HepG2 (cell line): Measurements from ENCODE around the gene C22orf39. TPM values are rescaled to one million over a fixed set of nuclear protein-coding genes. Genes with fewer than 3 reads are reported as not detected.

ENCODE experiments used
- CCAR2 ChIP-seq: fragments of 200-400 bp; formaldehyde crosslinking; optimal IDR thresholded peaks from 2 replicates; pipeline ENCODE3; 2018; ENCODE audit warnings: low read depth, mild to moderate bottlenecking, low read length, moderate library complexity
- HNRNPK ChIP-seq: fragments of 200-400 bp; formaldehyde crosslinking; IDR thresholded peaks from 2 replicates; pipeline ENCODE4 v1.6.1; 2018; ENCODE audit warnings: low read length, low read depth, moderate library complexity, mild to moderate bottlenecking; ENCODE audit not compliant: poor library complexity, severe bottlenecking
- KLF11 ChIP-seq: IDR thresholded peaks from 2 replicates; pipeline ENCODE4 v1.6.1; 2016; ENCODE audit warnings: missing compliant biosample characterization
- MLLT10 ChIP-seq: sonication (generic); formaldehyde crosslinking; IDR thresholded peaks from 2 replicates; pipeline ENCODE4 v1.4.0; 2020; ENCODE audit warnings: missing genetic modification reagents
- NFYC ChIP-seq: IDR thresholded peaks from 2 replicates; pipeline ENCODE4 v1.6.1; 2016; ENCODE audit warnings: missing genetic modification reagents, missing compliant biosample characterization
- THYN1 ChIP-seq: sonication (generic); formaldehyde crosslinking; IDR thresholded peaks from 2 replicates; pipeline ENCODE4 v1.8.1; 2023; ENCODE audit warnings: low read depth, mild to moderate bottlenecking, moderate library complexity, missing genetic modification reagents, borderline replicate concordance
- ZNF24 ChIP-seq: fragments of 450-650 bp; IDR thresholded peaks from 2 replicates; pipeline ENCODE4 v1.6.1; 2017; ENCODE audit warnings: antibody characterized with exemption, mild to moderate bottlenecking
- ZNF484 ChIP-seq: sonication (generic); formaldehyde crosslinking; IDR thresholded peaks from 2 replicates; pipeline ENCODE4 v1.5.1; 2020; ENCODE audit warnings: mild to moderate bottlenecking, low read depth, missing genetic modification reagents, borderline replicate concordance
- polyA plus RNA-seq, 8 experiments: library from polyadenylated mRNA; depleted of rRNA in 3 of 8; stranded (reverse) in 7 of 8; unstranded in 1 of 8; fragments of >200 nt; fragmentation: Illumina TruSeq in 4 of 8; extraction: Trizol in 4 of 8; gene quantifications; 2 replicates each; pipeline versions ENCODE4 v1.2.1 to v1.2.3, GENCODE V29; 2011 to 2016; ENCODE audit warnings: low read depth in 4 of 8, missing spikeins in 1 of 8, mixed read lengths in 1 of 8; ENCODE audit not compliant: insufficient read depth in 1 of 8
- total RNA-seq, 5 experiments: library from RNA; depleted of rRNA; stranded (reverse); fragments of >200 nt; fragmentation: Illumina TruSeq; extraction: Trizol; gene quantifications; 2 replicates each; pipeline ENCODE4 v1.2.3, GENCODE V29; 2016; ENCODE audit warnings: low read depth in 1 of 5
- TF ChIP-seq, protein P1 (sequence below): sonication (generic); formaldehyde crosslinking; IDR thresholded peaks from one replicate; pipeline ENCODE4 v1.5.1; 2020; ENCODE audit warnings: mild to moderate bottlenecking, missing genetic modification reagents; ENCODE audit errors: not compliant biosample characterization
- TF ChIP-seq, protein P2 (sequence below): sonication (generic); formaldehyde crosslinking; IDR thresholded peaks from 2 replicates; pipeline ENCODE4 v1.4.0; 2020; ENCODE audit warnings: mild to moderate bottlenecking, missing genetic modification reagents
- TF ChIP-seq, protein P3 (sequence below): sonication (generic); formaldehyde crosslinking; IDR thresholded peaks from 2 replicates; pipeline ENCODE4 v1.9.0; 2022; ENCODE audit warnings: missing genetic modification reagents, mild to moderate bottlenecking, borderline replicate concordance
- TF ChIP-seq, protein P4 (sequence below): sonication (generic); formaldehyde crosslinking; IDR thresholded peaks from 2 replicates; pipeline ENCODE4 v1.4.0; 2020; ENCODE audit warnings: missing genetic modification reagents

Gene C22orf39
- total and polyA plus RNA-seq, 2 of the 13 experiments (the other 11 are each of a cell fraction or from before 2014, with no cell fraction given) = 23.4 to 26.4 TPM

DNA sequence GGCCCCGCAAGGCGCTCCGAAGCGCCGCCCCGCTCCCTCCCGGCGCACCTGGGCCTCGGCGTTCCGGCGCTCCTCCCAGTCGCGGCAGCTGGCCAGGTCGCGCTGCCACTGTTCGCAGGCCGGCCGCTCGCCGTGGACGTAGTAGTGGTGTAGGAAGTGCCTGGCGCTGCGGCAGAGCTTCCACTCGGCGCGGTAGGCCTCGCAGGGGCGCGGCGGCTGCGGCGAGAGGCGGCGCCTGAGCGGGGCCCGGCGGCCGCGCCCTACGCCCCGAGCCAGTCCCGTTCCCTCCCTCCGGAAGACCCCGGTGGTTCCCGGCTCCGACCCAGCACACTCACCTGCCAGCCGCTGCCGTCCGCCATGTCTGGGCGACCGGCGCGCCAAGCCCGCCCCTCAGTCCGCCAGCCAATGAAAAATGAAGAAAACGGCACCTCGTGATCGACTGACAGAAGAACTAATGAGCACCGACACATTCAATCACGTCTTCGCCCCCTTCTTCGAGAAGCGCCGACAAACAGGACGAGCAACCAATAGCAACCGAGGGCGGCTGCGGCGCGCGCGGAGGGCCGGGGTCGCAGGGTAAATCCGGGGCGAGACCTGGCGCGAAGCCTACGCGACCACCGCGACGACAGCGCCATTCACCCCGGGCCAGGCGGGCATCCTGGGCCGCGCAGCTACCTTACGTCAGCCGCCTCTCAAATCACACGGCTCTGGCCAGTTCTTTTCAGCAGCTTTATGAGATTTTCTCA is at the start of gene C22orf39 (continued):
- TF ChIP-seq MLLT10 (CRISPR knock-in tag) (no peak), ZNF24 (no peak), KLF11 (no peak), HNRNPK (peak; percentile 68), THYN1 (CRISPR knock-in tag) (no peak), ZNF484 (CRISPR knock-in tag) (no peak), NFYC (CRISPR knock-in tag) (peak; percentile 95), CCAR2 (no peak)
- TF ChIP-seq, protein P1, sequence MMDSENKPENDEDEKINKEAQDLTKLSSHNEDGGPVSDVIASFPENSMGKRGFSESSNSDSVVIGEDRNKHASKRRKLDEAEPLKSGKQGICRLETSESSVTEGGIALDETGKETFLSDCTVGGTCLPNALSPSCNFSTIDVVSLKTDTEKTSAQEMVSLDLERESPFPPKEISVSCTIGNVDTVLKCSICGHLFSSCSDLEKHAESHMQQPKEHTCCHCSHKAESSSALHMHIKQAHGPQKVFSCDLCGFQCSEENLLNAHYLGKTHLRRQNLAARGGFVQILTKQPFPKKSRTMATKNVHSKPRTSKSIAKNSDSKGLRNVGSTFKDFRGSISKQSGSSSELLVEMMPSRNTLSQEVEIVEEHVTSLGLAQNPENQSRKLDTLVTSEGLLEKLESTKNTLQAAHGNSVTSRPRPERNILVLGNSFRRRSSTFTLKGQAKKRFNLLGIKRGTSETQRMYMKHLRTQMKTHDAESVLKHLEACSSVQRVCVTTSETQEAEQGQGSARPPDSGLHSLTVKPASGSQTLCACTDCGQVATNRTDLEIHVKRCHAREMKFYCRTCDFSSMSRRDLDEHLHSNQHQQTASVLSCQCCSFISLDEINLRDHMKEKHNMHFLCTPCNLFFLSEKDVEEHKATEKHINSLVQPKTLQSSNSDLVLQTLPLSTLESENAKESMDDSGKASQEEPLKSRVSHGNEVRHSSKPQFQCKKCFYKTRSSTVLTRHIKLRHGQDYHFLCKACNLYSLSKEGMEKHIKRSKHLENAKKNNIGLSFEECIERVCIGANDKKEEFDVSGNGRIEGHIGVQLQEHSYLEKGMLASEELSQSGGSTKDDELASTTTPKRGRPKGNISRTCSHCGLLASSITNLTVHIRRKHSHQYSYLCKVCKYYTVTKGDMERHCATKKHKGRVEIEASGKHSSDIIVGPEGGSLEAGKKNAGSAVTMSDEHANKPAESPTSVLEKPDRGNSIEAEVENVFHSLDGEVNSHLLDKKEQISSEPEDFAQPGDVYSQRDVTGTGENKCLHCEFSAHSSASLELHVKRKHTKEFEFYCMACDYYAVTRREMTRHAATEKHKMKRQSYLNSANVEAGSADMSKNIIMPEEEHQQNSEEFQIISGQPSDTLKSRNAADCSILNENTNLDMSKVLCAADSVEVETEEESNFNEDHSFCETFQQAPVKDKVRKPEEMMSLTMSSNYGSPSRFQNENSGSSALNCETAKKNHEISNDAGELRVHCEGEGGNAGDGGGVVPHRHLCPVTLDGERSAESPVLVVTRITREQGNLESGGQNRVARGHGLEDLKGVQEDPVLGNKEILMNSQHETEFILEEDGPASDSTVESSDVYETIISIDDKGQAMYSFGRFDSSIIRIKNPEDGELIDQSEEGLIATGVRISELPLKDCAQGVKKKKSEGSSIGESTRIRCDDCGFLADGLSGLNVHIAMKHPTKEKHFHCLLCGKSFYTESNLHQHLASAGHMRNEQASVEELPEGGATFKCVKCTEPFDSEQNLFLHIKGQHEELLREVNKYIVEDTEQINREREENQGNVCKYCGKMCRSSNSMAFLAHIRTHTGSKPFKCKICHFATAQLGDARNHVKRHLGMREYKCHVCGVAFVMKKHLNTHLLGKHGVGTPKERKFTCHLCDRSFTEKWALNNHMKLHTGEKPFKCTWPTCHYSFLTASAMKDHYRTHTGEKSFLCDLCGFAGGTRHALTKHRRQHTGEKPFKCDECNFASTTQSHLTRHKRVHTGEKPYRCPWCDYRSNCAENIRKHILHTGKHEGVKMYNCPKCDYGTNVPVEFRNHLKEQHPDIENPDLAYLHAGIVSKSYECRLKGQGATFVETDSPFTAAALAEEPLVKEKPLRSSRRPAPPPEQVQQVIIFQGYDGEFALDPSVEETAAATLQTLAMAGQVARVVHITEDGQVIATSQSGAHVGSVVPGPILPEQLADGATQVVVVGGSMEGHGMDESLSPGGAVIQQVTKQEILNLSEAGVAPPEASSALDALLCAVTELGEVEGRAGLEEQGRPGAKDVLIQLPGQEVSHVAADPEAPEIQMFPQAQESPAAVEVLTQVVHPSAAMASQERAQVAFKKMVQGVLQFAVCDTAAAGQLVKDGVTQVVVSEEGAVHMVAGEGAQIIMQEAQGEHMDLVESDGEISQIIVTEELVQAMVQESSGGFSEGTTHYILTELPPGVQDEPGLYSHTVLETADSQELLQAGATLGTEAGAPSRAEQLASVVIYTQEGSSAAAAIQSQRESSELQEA (CRISPR knock-in tag) = peak; percentile 55
- TF ChIP-seq, protein P2, sequence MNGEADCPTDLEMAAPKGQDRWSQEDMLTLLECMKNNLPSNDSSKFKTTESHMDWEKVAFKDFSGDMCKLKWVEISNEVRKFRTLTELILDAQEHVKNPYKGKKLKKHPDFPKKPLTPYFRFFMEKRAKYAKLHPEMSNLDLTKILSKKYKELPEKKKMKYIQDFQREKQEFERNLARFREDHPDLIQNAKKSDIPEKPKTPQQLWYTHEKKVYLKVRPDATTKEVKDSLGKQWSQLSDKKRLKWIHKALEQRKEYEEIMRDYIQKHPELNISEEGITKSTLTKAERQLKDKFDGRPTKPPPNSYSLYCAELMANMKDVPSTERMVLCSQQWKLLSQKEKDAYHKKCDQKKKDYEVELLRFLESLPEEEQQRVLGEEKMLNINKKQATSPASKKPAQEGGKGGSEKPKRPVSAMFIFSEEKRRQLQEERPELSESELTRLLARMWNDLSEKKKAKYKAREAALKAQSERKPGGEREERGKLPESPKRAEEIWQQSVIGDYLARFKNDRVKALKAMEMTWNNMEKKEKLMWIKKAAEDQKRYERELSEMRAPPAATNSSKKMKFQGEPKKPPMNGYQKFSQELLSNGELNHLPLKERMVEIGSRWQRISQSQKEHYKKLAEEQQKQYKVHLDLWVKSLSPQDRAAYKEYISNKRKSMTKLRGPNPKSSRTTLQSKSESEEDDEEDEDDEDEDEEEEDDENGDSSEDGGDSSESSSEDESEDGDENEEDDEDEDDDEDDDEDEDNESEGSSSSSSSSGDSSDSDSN (CRISPR knock-in tag) = peak; percentile 78
- TF ChIP-seq, protein P3, sequence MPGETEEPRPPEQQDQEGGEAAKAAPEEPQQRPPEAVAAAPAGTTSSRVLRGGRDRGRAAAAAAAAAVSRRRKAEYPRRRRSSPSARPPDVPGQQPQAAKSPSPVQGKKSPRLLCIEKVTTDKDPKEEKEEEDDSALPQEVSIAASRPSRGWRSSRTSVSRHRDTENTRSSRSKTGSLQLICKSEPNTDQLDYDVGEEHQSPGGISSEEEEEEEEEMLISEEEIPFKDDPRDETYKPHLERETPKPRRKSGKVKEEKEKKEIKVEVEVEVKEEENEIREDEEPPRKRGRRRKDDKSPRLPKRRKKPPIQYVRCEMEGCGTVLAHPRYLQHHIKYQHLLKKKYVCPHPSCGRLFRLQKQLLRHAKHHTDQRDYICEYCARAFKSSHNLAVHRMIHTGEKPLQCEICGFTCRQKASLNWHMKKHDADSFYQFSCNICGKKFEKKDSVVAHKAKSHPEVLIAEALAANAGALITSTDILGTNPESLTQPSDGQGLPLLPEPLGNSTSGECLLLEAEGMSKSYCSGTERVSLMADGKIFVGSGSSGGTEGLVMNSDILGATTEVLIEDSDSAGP = peak; percentile 57
- TF ChIP-seq, protein P4, sequence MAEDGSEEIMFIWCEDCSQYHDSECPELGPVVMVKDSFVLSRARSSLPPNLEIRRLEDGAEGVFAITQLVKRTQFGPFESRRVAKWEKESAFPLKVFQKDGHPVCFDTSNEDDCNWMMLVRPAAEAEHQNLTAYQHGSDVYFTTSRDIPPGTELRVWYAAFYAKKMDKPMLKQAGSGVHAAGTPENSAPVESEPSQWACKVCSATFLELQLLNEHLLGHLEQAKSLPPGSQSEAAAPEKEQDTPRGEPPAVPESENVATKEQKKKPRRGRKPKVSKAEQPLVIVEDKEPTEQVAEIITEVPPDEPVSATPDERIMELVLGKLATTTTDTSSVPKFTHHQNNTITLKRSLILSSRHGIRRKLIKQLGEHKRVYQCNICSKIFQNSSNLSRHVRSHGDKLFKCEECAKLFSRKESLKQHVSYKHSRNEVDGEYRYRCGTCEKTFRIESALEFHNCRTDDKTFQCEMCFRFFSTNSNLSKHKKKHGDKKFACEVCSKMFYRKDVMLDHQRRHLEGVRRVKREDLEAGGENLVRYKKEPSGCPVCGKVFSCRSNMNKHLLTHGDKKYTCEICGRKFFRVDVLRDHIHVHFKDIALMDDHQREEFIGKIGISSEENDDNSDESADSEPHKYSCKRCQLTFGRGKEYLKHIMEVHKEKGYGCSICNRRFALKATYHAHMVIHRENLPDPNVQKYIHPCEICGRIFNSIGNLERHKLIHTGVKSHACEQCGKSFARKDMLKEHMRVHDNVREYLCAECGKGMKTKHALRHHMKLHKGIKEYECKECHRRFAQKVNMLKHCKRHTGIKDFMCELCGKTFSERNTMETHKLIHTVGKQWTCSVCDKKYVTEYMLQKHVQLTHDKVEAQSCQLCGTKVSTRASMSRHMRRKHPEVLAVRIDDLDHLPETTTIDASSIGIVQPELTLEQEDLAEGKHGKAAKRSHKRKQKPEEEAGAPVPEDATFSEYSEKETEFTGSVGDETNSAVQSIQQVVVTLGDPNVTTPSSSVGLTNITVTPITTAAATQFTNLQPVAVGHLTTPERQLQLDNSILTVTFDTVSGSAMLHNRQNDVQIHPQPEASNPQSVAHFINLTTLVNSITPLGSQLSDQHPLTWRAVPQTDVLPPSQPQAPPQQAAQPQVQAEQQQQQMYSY (CRISPR knock-in tag) = peak; percentile 42; the same call in 1 of the 2 replicates
